Liver (tissue), 9 donors: ENCODE measurements around the gene OPA3. TPM values are rescaled to one million over a fixed set of nuclear protein-coding genes. Genes with fewer than 3 reads are reported as not detected.

Source experiments
- DNase-seq: peaks from one replicate; pipeline ENCODE4 v3.0.0-alpha.2; 2017; ENCODE audit warnings: low spot score
- H3K27ac ChIP-seq, 2 donors: one replicate each; pipeline ENCODE4 v1.7.0; 2013; ENCODE audit warnings: inconsistent platforms in 2 of 2, low read length in 2 of 2, control low read depth in 1 of 2, low read depth in 1 of 2, mild to moderate bottlenecking in 1 of 2
- H3K27me3 ChIP-seq, 4 donors: one replicate each; pipeline versions ENCODE4 v1.6.1 to v1.7.0; 2013; ENCODE audit warnings: low read length in 3 of 4, inconsistent platforms in 1 of 4, mild to moderate bottlenecking in 1 of 4, moderate library complexity in 1 of 4; ENCODE audit not compliant: control insufficient read depth in 4 of 4, insufficient read depth in 4 of 4
- H3K36me3 ChIP-seq, 4 donors: one replicate each; pipeline versions ENCODE4 v1.6.1 to v1.7.0; 2013; ENCODE audit warnings: low read length in 3 of 4, mild to moderate bottlenecking in 3 of 4, low read depth in 1 of 4, moderate library complexity in 1 of 4; ENCODE audit not compliant: control insufficient read depth in 4 of 4, insufficient read depth in 3 of 4
- H3K4me1 ChIP-seq, 4 donors: one replicate each; pipeline versions ENCODE4 v1.6.1 to v1.7.0; 2013; ENCODE audit warnings: low read length in 3 of 4, mild to moderate bottlenecking in 3 of 4, moderate library complexity in 1 of 4; ENCODE audit not compliant: control insufficient read depth in 4 of 4, insufficient read depth in 4 of 4
- H3K4me3 ChIP-seq, 3 donors: one replicate each; pipeline versions ENCODE4 v1.6.1 to v1.7.0; 2013; ENCODE audit warnings: low read length in 3 of 3, control low read depth in 1 of 3, low read depth in 1 of 3, mild to moderate bottlenecking in 1 of 3
- H3K9ac ChIP-seq, 2 donors: one replicate each; pipeline ENCODE4 v1.7.0; 2013; ENCODE audit warnings: low read length in 2 of 2, mild to moderate bottlenecking in 2 of 2, moderate library complexity in 2 of 2, control low read depth in 1 of 2, low read depth in 1 of 2
- H3K9me3 ChIP-seq, 4 donors: one replicate each; pipeline versions ENCODE4 v1.6.1 to v1.7.0; 2013; ENCODE audit warnings: low read length in 3 of 4; ENCODE audit not compliant: control insufficient read depth in 4 of 4
- EGR1 ChIP-seq, 2 donors: IDR thresholded peaks; 2 replicates each; pipeline ENCODE4 v1.6.1; 2016 to 2018; ENCODE audit warnings: antibody characterized with exemption in 2 of 2, low read depth in 2 of 2
- FOXA1 ChIP-seq: IDR thresholded peaks from 2 replicates; pipeline ENCODE4 v1.6.1; 2016; ENCODE audit warnings: antibody characterized with exemption
- FOXA2 ChIP-seq: IDR thresholded peaks from 2 replicates; pipeline ENCODE4 v1.6.1; 2016; ENCODE audit warnings: antibody characterized with exemption
- GABPA ChIP-seq, 2 donors: IDR thresholded peaks in 1 of 2; conservative IDR thresholded peaks in 1 of 2; 2 replicates each; pipeline ENCODE4 v1.6.1; 2016; ENCODE audit warnings: antibody characterized with exemption in 2 of 2, mild to moderate bottlenecking in 1 of 2, moderate library complexity in 1 of 2
- HNF4A ChIP-seq, 2 donors: conservative IDR thresholded peaks; 2 replicates each; pipeline ENCODE4 v1.6.1; 2016; ENCODE audit warnings: antibody characterized with exemption in 2 of 2, mild to moderate bottlenecking in 2 of 2
- HNF4G ChIP-seq: IDR thresholded peaks from 2 replicates; pipeline ENCODE4 v1.6.1; 2016; ENCODE audit warnings: antibody characterized with exemption
- JUND ChIP-seq, 2 donors: IDR thresholded peaks; 2 replicates each; pipeline ENCODE4 v1.6.1; 2016; ENCODE audit warnings: antibody characterized with exemption in 2 of 2
- NR2F2 ChIP-seq: IDR thresholded peaks from 2 replicates; pipeline ENCODE4 v1.6.1; 2016; ENCODE audit warnings: antibody characterized with exemption
- RAD21 ChIP-seq, 2 donors: IDR thresholded peaks; 2 replicates each; pipeline ENCODE4 v1.6.1; 2016; ENCODE audit warnings: antibody characterized with exemption in 2 of 2, mild to moderate bottlenecking in 2 of 2
- RXRA ChIP-seq, 2 donors: IDR thresholded peaks; 2 replicates each; pipeline ENCODE4 v1.6.1; 2017 to 2018; ENCODE audit warnings: antibody characterized with exemption in 2 of 2, mild to moderate bottlenecking in 1 of 2
- SP1 ChIP-seq: IDR thresholded peaks from 2 replicates; pipeline ENCODE4 v1.6.1; 2018; ENCODE audit warnings: antibody characterized with exemption, mild to moderate bottlenecking
- TAF1 ChIP-seq: conservative IDR thresholded peaks from 2 replicates; pipeline ENCODE4 v1.6.1; 2016; ENCODE audit warnings: antibody characterized with exemption, mild to moderate bottlenecking
- YY1 ChIP-seq: IDR thresholded peaks from 2 replicates; pipeline ENCODE4 v1.6.1; 2016; ENCODE audit warnings: antibody characterized with exemption, mild to moderate bottlenecking
- WGBS: extraction: QIAGEN DNeasy Blood & Tissue Kit; methylation state at CpG from one replicate; pipeline ENCODE4 v1.1.7; 2013; 5-methylcytosine and 5-hydroxymethylcytosine counted together
- polyA plus RNA-seq, 2 donors: library from polyadenylated mRNA; stranded (reverse) in 1 of 2; unstranded in 1 of 2; fragments of 200-250 nt in 1 of 2; fragments of >200 nt in 1 of 2; fragmentation: Nextera tagmentation in 1 of 2; extraction: Ambion mirVana in 1 of 2; gene quantifications; one replicate each; pipeline versions ENCODE4 v1.2.1 to v1.2.3, GENCODE V29; 2013 to 2015
- total RNA-seq, 2 donors: library from RNA; depleted of rRNA; stranded (reverse); fragments of >200 nt; gene quantifications; one replicate each; pipeline ENCODE4 v1.2.3, GENCODE V29; 2014
- TF ChIP-seq, protein P1 (sequence below): IDR thresholded peaks from 2 replicates; pipeline ENCODE4 v1.6.1; 2016; ENCODE audit warnings: antibody characterized with exemption
- TF ChIP-seq, protein P2 (sequence below): IDR thresholded peaks from 2 replicates; pipeline ENCODE4 v1.6.1; 2016; ENCODE audit warnings: antibody characterized with exemption, mild to moderate bottlenecking
- TF ChIP-seq, protein P3 (sequence below): fragments of 150-350 bp; IDR thresholded peaks from 2 replicates; pipeline ENCODE4 v1.5.1; 2017; ENCODE audit warnings: improper control_type of control experiment, low read depth, low read length; ENCODE audit not compliant: missing input control
- TF ChIP-seq, protein P4 (sequence below): IDR thresholded peaks from 2 replicates; pipeline ENCODE4 v1.6.1; 2016; ENCODE audit warnings: antibody characterized with exemption
- TF ChIP-seq, protein P5 (sequence below): IDR thresholded peaks from 2 replicates; pipeline ENCODE4 v1.6.1; 2016; ENCODE audit warnings: antibody characterized with exemption
- donor health status: healthy.
- donor health status: healthy.
- donor health status: healthy.
- donor health status: healthy.
- donor health status: healthy.

OPA3 gene
- total and polyA plus RNA-seq, 4 donors, result 3.8 to 9.4 (median 6.2) TPM

DNA sequence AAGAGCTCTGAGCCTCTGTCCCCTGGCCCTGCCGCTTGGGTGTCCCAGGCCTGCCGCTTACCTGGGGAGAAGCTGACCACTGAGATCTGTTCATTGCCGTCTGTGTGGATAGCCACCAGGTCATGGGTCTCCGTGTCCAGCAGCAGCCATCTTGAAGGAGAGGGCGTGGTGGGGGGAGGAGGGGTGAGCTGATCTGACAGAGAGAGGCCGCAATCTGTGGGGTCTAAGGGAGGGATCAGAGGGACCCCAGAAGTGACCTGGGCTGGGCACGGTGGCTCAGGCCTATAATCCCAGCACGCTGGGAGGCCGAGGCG lies 32.1 kb upstream of the OPA3 start:
- H3K9ac ChIP-seq, result no peak overlapping the region
- H3K27me3 ChIP-seq, result no peaks in the 10 kb centered on the region
- DNase-seq, result no peak
- H3K4me1 ChIP-seq, result no peaks in the 10 kb centered on the region
- H3K36me3 ChIP-seq, result peaks cover 6 to 24% (median 10%) of the 10 kb centered on the region in 4 donors
- TF ChIP-seq EGR1 (IDR thresholded peaks at IDR 0.05; ENCODE audit: low read depth in 2 of 2), result no peak
- TF ChIP-seq, protein P1, sequence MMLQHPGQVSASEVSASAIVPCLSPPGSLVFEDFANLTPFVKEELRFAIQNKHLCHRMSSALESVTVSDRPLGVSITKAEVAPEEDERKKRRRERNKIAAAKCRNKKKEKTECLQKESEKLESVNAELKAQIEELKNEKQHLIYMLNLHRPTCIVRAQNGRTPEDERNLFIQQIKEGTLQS, result no peak
- TF ChIP-seq RAD21 (IDR thresholded peaks at IDR 0.05), result no peak
- no peak for TF ChIP-seq GABPA (IDR thresholded peaks at IDR 0.05 in 1 of 2, conservative IDR thresholded peaks at IDR 0.05 in 1 of 2)
- no peak for TF ChIP-seq HNF4G
- TF ChIP-seq, protein P2, sequence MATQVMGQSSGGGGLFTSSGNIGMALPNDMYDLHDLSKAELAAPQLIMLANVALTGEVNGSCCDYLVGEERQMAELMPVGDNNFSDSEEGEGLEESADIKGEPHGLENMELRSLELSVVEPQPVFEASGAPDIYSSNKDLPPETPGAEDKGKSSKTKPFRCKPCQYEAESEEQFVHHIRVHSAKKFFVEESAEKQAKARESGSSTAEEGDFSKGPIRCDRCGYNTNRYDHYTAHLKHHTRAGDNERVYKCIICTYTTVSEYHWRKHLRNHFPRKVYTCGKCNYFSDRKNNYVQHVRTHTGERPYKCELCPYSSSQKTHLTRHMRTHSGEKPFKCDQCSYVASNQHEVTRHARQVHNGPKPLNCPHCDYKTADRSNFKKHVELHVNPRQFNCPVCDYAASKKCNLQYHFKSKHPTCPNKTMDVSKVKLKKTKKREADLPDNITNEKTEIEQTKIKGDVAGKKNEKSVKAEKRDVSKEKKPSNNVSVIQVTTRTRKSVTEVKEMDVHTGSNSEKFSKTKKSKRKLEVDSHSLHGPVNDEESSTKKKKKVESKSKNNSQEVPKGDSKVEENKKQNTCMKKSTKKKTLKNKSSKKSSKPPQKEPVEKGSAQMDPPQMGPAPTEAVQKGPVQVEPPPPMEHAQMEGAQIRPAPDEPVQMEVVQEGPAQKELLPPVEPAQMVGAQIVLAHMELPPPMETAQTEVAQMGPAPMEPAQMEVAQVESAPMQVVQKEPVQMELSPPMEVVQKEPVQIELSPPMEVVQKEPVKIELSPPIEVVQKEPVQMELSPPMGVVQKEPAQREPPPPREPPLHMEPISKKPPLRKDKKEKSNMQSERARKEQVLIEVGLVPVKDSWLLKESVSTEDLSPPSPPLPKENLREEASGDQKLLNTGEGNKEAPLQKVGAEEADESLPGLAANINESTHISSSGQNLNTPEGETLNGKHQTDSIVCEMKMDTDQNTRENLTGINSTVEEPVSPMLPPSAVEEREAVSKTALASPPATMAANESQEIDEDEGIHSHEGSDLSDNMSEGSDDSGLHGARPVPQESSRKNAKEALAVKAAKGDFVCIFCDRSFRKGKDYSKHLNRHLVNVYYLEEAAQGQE, result no peak
- no peak for TF ChIP-seq JUND (IDR thresholded peaks at IDR 0.05)
- TF ChIP-seq, protein P3, sequence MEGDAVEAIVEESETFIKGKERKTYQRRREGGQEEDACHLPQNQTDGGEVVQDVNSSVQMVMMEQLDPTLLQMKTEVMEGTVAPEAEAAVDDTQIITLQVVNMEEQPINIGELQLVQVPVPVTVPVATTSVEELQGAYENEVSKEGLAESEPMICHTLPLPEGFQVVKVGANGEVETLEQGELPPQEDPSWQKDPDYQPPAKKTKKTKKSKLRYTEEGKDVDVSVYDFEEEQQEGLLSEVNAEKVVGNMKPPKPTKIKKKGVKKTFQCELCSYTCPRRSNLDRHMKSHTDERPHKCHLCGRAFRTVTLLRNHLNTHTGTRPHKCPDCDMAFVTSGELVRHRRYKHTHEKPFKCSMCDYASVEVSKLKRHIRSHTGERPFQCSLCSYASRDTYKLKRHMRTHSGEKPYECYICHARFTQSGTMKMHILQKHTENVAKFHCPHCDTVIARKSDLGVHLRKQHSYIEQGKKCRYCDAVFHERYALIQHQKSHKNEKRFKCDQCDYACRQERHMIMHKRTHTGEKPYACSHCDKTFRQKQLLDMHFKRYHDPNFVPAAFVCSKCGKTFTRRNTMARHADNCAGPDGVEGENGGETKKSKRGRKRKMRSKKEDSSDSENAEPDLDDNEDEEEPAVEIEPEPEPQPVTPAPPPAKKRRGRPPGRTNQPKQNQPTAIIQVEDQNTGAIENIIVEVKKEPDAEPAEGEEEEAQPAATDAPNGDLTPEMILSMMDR, result no peak
- TF ChIP-seq YY1, result no peak
- no peak for TF ChIP-seq NR2F2
- TF ChIP-seq RXRA (IDR thresholded peaks at IDR 0.05), result no peak
- no peak for TF ChIP-seq FOXA2
- no peak for TF ChIP-seq TAF1
- TF ChIP-seq, protein P4, sequence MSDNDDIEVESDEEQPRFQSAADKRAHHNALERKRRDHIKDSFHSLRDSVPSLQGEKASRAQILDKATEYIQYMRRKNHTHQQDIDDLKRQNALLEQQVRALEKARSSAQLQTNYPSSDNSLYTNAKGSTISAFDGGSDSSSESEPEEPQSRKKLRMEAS, result no peak
- no peak for TF ChIP-seq HNF4A (conservative IDR thresholded peaks at IDR 0.05)
- no peak for TF ChIP-seq SP1
- TF ChIP-seq FOXA1, result no peak
- TF ChIP-seq, protein P5, sequence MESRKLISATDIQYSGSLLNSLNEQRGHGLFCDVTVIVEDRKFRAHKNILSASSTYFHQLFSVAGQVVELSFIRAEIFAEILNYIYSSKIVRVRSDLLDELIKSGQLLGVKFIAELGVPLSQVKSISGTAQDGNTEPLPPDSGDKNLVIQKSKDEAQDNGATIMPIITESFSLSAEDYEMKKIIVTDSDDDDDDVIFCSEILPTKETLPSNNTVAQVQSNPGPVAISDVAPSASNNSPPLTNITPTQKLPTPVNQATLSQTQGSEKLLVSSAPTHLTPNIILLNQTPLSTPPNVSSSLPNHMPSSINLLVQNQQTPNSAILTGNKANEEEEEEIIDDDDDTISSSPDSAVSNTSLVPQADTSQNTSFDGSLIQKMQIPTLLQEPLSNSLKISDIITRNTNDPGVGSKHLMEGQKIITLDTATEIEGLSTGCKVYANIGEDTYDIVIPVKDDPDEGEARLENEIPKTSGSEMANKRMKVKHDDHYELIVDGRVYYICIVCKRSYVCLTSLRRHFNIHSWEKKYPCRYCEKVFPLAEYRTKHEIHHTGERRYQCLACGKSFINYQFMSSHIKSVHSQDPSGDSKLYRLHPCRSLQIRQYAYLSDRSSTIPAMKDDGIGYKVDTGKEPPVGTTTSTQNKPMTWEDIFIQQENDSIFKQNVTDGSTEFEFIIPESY, result no peak
- 93% methylated on average over 10 of the region's 10 CpGs for WGBS
- no peaks in the 10 kb centered on the region for H3K9me3 ChIP-seq
- no peak overlapping the region for H3K4me3 ChIP-seq
- no peak overlapping the region for H3K27ac ChIP-seq
